Epidermal melanocyte (primary cell): ENCODE data around the gene KIF7.
A peak's percentile ranks its signal among the peaks of the same experiment; 100 is the strongest.

ENCODE experiments used
- DNase-seq: peaks from one replicate; pipeline ENCODE4 v3.0.0; 2011; ENCODE audit warnings: low spot score; ENCODE audit not compliant: insufficient read length

KIF7 gene

DNA sequence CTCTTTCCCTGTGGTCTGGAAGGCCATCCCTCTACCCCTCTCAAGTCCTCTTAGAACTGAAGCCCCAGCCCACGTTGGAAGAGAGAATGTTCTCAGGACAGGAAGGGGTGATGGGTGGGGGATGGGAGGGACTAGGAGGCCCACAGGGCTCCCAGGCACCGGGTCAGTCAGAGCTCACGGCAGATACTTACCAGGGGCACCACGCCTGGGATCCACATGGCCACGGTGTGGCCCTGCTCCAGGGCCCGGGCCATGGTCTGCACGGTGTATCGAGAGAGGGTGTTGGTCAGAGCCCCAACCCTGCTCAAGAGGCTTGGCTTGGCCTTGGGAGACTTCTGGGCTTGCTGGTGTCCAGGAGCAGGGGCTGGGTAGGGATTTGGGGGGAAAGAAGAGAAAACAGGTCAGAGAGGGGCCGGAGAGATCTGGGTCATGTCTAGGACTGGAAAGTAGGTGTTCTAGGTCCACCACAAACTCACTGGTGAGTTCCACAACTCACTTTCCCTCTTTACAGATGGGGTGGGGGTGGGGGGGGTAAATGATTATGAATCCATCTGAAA, 14.1 kb upstream of the KIF7 start:
- no peak for DNase-seq

DNA sequence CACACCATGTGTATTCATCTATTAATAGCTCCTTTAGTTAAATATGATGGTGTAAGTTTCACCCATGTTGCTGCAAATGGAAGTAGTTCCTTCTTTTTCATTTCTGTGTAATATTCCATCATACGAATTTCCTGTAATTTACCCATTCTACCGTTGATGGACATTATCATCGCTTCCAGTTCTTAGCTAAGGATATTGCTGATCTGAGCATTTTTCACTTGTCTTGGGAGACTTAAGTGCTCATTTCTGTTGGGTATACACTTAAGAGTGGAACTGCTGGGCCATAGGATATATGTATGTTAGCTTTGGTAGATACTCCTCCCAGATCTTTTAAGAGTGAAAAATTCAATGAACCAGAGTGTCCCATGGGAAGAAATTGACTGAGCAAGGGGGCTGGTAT, 12.9 kb upstream of the KIF7 start:
- no peak for DNase-seq

DNA sequence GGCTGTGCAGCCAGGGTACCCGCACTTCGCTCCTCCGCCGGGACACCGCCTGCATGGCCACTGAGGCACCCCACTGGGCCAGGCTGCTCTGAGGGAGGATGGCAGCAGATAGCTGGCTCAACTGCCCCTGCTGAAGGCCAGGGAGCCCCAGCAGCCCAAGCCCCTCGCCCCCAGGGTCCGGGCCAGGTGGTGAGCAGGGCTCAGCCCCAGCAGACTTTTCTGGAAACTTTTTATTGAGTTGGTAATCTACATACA, 12.4 kb upstream of the KIF7 start:
- DNase-seq: no peak

DNA sequence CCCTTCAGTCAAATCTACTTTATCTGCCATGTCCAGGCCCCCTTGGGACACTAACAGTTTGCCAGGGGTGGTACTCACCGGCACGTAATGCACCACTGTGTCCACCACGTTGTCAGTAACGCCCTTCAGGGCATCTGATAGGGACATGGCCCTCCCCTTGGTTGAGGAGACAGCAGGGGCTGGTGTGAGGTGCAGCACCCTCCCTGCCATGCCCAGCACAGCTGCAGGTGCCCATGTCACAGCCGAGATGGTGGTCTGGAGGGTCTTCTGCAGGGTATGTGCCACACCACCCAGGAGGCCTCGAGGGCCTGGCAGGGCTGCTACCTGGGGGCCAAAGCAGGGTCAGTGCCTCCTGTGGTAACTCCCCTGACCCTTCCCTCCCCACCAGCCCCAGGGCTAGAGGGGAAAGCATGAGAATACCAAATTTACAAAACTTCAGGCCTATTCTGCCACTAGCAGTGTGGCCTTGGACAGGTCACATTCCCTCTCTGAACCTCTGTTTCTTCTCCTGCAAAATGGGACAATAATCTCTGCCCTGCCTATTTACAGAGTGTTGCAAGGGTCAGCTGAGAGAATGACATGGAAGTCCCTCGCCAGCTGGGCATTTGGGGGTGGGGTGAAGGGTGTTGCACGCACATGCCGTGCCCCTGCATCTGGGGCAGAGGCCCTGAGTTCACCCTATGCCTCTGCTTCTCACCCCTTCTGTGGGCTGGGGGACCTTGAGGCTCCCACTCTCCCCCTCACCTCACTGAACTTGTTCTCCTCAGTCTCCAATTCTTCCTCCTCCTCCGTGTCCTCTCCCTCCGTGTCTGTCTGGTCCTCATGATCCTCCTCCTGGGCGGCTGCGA, 11.8 kb upstream of the KIF7 start:
- DNase-seq: no peak

DNA sequence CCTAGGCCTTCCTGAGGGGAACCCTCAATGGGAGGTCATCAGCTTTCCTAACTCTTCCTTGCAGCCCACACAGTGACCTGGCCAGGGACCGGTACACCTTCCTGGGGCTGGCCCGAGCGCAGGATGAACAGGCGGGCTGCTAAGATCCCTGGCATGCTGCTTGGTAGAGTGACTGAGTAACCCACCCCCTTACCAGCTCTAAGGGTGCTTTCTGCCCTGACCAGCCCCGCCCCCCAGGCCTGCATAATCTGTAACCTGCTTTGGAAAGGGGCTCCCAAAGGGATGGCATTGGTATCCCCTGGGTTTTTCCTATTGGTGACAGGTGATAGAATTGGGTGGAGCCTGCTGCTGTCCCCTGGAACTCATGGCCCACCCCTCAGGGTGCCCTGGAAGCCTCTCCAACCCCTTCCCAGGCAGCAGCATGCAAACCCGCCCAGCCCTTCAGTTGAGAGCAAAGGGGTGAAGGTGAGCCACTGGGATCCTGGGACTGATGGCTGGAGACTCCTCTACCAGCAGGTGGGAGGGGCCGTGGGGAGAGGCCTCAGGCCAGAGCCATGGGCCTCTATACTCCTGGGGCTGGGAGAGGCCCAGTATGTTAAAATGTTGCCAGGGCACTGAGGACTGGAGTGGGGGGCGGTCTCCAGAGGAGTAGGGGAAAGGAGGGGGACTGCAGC, 11.1 kb upstream of the KIF7 start:
- DNase-seq: no peak

DNA sequence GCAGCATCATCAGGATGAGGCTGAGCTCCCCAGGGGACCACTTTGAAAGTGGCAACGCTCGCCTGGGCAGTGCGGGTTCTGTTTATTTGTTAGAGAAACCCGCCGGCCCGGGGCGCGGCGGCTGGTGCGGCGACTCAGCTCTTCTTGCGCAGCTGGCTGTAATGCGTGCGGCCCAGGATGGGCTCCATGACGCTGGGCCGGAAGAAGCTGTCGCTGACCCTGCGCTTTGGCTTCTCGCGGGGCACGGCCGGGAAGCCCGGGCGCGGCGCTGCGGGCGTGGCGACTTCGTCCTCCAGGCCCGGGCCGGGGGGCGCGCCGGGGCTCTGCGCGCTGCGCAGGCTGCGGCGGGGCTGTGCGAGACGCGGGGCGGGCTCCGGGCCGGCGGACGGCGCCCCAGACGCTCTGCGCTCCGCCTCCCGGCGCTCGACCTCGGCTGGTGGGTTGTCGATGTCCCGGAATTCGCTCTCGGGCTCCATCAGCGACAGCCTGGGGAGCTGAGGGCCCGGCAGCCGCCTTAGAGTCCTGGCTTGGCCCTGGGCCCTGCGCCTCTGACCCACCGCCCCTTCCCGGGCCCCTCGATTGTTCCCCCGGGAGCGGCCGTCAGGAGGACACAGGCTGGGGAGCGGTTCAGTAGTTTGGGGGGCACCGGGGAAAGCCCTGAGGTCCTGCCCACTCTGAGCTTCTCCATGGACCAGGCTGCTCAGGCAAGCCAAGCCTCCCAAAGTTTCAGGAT, 10.3 kb upstream of the KIF7 start:
- DNase-seq: no peak

DNA sequence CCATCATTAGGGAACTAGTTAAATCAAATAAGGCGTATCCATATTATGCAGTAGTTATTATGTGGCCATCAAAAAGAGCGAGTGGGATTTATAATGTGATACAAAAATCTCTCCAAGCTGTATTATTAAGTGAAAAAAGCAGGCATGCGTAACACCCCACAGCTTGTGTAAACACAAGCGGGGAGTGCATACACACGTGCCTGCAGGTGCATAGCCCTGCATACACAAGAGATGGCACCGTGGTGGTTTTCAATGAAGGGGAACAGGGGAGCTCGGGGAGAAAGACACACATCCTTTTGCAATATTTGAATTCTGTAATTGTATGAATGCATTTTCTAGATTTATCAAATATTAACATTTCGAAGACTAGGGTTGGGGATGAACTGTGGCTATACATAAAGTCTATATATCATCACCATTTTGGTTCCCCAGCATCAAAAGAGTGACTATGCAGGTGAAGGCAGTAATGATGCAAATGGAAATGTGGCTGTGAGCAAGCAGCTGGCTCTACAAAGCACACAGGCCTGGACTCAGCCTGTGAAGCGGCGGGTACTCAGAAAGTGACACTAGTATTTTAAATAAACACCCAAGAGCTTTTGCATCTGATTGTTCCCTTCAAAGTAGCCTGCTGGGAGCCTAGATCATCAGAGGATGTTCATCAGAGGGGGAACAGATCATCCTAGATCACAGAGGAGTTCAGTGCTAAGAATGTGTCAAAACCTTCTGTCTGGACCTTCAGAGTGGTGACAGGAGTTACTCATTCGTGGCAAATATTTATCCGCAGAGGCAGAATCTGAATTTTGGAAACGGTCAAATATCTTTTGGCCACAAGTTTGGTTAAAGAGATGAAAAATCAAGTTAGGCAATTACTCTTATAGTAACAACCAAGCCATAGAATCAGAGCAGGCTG, 9.4 kb upstream of the KIF7 start:
- no peak for DNase-seq

DNA sequence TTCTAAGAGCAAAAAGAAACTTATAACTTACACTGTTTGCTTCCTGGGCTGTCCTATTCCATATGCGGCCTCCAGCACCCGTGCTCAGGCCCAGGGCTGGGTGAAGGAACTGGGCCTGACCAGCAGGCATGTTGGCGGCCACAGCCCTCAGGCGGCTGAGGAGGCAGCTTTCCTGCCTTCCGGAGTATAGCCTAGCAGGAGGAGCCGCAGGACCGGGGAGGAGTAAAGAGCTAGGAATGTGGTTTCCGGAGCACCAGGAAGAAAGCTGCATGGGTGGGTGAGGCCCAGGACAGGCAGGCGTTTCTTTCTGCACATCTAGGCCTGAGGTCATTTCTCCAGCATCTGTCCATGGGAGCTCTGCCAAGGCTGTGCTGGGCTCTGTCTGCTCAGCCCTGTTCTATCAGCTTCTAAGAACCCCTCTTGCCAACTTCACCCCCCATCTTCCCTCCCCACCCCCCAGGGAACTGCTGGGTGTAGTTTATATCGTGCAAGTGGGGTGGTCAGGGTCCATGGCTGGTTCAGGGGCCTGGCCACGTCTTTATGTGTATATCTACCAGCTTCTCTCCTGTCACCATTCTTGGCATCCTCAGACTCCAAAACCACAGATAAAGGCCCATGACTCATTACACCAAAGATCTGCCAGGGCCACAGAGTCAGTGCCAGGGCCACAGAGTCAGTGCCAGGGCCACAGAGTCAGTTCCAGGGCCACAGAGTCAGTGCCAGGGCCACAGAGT, 7.8 kb upstream of the KIF7 start:
- peak; percentile 93 for DNase-seq

DNA sequence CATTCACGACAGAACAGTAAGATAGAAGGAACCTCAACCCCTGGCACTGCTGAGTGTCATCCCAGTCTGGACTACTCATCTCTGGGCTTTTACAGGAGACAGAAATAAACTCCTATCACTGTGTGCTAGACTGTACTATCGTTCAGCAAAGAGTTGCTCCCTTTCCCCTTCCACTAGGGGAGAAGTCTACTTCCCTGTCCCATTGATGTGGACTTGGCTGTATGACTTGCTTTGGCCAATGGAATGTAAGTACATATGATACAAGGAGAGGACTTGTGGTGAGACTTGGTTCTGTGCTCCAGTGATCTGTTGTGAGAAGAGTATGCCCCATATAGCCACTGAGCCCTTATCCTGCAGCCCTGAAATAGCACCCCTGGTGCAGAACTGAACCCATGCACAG, 5.3 kb upstream of the KIF7 start:
- no peak for DNase-seq

DNA sequence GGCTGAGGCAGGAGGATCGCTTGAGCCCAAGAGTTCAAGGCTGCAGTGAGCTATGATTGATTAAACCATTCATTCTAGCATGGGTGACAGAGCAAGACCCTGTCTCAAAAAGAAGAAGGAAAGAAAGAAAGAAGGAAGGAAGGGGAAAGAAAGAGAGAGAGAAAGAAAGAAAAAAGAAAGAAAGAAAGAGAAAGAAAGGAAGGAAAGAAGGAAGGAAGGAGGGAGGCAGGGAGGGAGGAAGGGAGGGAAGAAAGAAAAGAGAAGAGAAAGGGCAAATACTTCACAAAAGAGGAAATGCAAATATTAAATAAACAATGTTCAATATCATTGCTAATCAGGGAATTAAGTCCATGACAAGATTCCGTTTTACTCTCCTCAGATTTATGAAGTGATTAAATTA, 4.0 kb upstream of the KIF7 start:
- no peak for DNase-seq

DNA sequence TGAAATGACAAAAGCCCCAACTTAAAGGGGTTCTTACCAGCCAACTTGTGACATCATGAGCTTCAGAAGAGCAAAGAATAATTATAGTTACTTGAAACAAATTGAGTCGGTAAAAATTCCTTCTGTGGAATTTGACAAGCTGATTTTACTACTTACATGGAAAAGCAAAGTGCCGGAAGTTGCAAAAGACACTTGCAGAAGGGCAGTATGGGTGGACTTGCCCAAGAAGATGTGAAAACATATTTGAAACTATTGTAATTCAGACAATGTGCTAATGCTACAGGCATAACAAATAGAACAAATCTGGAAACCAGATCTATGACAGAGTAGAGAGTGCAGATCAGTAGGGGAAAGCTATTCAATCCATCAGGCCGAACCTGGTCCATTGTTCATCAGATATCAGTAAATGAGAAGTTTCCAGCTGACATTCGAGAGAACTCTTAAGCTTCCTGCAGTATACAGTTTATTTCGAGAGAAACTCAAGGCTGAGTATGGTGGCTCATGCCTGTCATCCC, 2.5 kb upstream of the KIF7 start:
- no peak for DNase-seq

DNA sequence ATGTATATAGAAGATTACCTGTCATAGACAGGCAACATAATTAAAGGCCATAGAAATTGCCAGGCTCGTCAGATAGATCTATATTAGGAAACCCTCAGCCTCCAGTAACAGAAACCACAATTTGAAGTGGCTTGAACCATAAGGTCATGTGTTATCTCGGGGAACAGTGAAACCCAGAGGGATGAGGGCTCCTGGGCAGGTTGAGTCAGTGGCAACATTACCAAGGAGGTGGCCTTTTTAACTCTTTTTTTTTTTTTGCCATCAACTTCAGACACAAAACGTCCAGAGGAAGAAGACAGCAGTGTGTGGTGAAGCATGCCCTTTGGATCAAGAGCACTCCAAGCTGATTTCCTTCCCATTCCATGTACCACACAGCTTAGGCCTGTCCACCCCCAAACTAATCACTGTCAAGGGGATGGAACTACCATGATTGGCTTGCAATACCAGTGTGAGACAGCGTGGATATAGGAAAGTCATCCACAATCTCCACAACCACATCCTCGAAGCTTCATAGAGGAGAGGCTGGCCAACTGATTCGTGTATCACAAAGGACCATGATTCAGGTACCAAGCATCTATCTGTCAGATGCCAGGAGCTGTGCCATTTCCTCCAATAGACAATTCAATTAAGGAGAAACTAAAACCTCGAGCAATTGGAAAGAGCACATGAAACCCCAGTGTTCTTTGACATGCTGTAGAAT, 999 bp upstream of the KIF7 start:
- DNase-seq: no peak

DNA sequence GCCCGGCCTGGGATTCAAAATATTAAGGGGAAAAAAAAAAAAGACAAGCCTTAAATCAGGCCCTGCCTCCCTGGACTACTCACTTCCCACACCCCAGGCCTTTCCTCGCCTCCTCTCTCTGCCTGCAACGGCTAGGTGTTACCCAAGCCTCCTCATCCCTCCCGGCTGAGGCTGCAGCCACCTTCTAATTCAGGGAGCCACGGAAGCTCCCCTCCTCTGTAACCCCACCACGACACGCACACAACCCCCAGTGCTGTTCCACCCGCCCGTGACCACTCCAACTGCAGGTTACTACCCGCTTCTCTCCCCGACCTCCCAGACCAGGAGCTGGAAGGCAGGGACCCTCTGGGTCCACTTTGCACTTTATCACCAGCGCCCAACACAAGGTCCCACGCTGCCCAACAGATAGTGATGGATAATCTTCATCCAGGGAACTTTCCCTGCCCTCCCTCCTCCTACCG, 936 bp downstream of the KIF7 start:
- no peak for DNase-seq

DNA sequence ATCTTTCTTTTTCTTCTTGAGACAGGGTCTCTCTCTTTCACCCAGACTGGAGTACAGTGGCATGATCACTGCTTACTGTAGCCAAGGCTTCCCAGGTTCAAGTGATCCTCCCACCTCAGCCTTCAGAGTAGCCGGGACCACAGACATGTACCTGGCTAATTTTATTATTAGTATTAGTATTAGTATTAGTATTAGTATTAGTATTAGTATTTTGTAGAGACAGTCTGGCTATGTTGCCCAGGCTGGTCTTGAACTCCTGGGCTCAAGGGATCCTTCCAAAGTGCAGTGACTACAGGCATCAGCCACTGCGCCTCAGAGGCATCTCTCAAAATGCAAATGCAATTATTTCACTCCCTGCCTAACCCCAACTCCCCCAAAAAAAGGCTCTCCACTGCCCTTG, 1.7 kb downstream of the KIF7 start:
- no peak for DNase-seq

DNA sequence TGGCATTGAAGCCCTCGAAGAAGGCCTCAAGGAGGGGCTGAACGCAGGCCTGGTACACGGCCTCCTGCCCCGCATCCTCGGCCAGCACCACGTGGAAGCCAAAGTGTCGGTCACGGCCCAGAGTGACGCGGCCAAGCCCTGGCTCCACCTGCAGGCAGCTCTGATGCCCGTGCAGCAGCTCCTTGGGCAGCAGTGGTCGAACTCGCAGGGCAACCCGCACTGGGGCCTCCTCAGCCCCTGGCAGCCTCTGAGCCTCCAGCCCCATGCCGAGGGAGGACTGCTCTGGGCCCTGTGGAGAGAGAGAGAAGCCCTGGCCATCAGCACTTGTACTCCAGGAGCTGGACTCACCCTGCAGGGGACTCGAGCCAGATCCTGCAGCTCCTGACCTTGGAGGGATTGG, 2.6 kb downstream of the KIF7 start:
- no peak for DNase-seq

DNA sequence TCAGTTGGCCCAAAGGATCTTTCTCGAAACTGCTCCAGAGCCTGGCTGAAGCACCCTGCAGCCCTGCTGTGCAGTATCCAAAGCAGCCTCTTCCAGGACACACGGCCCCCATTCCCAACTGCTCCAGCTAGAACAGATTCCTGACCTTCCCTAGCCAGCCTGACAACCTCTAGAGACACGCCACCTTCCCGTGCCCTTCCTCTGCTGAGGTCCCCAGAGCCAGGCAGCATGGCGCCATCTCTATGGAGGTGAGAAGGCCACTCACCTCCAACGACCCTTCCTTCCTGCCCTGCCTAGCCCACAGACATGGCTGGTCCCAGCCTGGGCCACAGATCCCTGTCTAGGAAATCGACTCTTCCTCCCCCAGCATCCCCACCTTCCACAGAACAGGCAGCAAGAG, 3.1 kb downstream of the KIF7 start:
- no peak for DNase-seq

DNA sequence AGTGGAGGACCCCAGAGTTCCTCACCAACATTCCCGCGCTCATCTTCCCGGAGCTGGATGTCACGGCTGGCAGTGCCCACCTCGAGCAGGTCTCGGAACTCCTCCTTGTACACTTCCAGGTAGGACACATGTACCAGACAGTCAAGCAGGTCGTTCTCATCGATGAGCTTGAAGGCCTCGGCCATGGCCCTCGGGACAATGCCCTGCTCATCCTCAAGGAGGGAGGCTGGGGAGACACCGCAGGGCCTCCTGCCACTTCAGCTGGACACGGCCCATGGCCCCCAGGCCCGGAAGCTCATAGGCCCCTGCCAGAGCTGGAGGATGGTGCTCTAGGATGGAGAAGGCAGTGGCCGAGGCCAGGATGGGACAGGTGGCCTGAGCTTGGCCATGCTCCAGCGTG, 5.6 kb downstream of the KIF7 start:
- no peak for DNase-seq

DNA sequence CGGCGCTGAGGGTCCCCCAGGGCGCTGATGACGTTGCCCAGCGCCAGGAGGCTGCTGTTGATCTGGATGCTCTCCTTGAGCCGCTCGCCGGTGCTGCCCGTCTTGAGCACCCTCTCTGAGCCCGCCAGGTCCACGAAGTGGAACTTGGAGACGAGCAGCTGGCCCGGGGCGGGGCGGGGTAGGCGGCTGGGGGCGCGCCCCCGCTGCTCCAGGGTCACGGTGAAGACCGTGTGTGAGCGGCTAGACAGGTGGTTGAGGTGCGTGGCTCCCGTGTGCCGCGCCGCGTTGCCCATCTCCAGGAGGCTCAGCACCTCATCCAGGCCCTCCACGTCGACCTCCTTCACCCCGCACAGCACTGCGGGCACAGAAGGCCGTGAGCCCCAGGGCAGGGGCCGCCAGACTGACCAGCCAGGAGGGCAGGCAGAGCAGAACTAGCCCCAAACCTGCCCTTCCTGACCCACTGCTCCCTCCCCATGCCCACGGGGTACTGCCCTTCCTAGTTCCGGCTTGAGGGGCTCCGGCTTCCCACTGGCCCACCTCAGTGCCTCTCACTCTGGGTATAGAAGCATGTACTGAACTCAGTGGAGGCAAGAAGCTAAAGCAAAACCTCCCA, 6.1 kb downstream of the KIF7 start:
- DNase-seq: no peak
